Tibial nerve (tissue), 4 donors: Measurements from ENCODE around the gene OGA. TPM values are rescaled to one million over a fixed set of nuclear protein-coding genes. Genes with fewer than 3 reads are reported as not detected.
A peak's percentile ranks its signal among the peaks of the same experiment; 100 is the strongest.

Source experiments
- DNase-seq, 2 donors: peaks; one replicate each; pipeline ENCODE4 v3.0.0-alpha.2; 2019; ENCODE audit warnings: low spot score in 2 of 2
- H3K27ac ChIP-seq, 4 donors: fragments of 200-600 bp; sonication (generic) in 3 of 4; one replicate each; pipeline ENCODE4 v1.5.1; 2017 to 2019; ENCODE audit warnings: mild to moderate bottlenecking in 1 of 4
- H3K27me3 ChIP-seq, 2 donors: fragments of 200-600 bp; sonication (generic) in 1 of 2; one replicate each; pipeline versions ENCODE4 v1.5.1 to v1.6.0; 2017 to 2019
- H3K36me3 ChIP-seq, 3 donors: fragments of 200-600 bp; sonication (generic); one replicate each; pipeline ENCODE4 v1.5.1; 2018 to 2019
- H3K4me1 ChIP-seq, 4 donors: fragments of 200-600 bp; sonication (generic) in 3 of 4; one replicate each; pipeline ENCODE4 v1.5.1; 2017 to 2019
- H3K4me3 ChIP-seq, 4 donors: fragments of 200-600 bp; sonication (generic) in 3 of 4; one replicate each; pipeline ENCODE4 v1.5.1; 2017 to 2019; ENCODE audit warnings: mild to moderate bottlenecking in 1 of 4, moderate library complexity in 1 of 4
- H3K9me3 ChIP-seq, 4 donors: fragments of 200-600 bp; sonication (generic) in 3 of 4; one replicate each; pipeline ENCODE4 v1.5.1; 2017 to 2019
- CTCF ChIP-seq, 5 experiments: fragments of 200-600 bp in 3 of 5; fragments of 450-650 bp in 2 of 5; sonication (generic) in 3 of 5; IDR thresholded peaks; one replicate each; pipeline ENCODE4 v1.5.1; 2016 to 2019; ENCODE audit warnings: antibody characterized with exemption in 5 of 5, mild to moderate bottlenecking in 3 of 5, moderate library complexity in 2 of 5
- EP300 ChIP-seq, 2 donors: sonication (generic); formaldehyde crosslinking; IDR thresholded peaks; one replicate each; pipeline ENCODE4 v1.6.1; 2017; ENCODE audit warnings: antibody characterized with exemption in 2 of 2, mild to moderate bottlenecking in 1 of 2
- POLR2A ChIP-seq, 2 donors: fragments of 450-650 bp; IDR thresholded peaks; one replicate each; pipeline ENCODE4 v1.6.1; 2017; ENCODE audit warnings: antibody characterized with exemption in 2 of 2, mild to moderate bottlenecking in 2 of 2, moderate library complexity in 2 of 2
- WGBS, 2 donors: methylation state at CpG; one replicate each; pipeline ENCODE4 v1.1.5; 2018; 5-methylcytosine and 5-hydroxymethylcytosine counted together
- total RNA-seq, 4 donors: library from RNA; depleted of rRNA; stranded (reverse); fragments of >200 nt; gene quantifications; one replicate each; pipeline ENCODE4 v1.1.0, GENCODE V29; 2016

OGA gene
- total RNA-seq, 4 donors from 2014 or later: 206 to 249 (median 224) TPM

- H3K4me1 ChIP-seq: peaks cover 0 to 59% (median 22%) of the 10 kb centered on the region in 4 donors
- peaks cover 0 to 5% (median 0%) of the 10 kb centered on the region in 3 donors for H3K36me3 ChIP-seq
- 1 to 4% methylated on average over 18 of the region's 19 CpGs for WGBS, 2 donors
- no peaks in the 10 kb centered on the region for H3K9me3 ChIP-seq
- H3K4me3 ChIP-seq: peak overlapping the region in 3 of 4 donors; percentile 40 to 50 (median 40)
- H3K27ac ChIP-seq: peak overlapping the region in 2 of 4 donors; percentile 55 to 70
- DNase-seq: no peak
- no peaks in the 10 kb centered on the region for H3K27me3 ChIP-seq
- no peak for TF ChIP-seq CTCF (IDR thresholded peaks at IDR 0.05)
- TF ChIP-seq EP300 (IDR thresholded peaks at IDR 0.05): no peak
- no peak for TF ChIP-seq POLR2A (IDR thresholded peaks at IDR 0.05)
Observed at GRCh38 chr10:101840102-101840684, 21.9 kb upstream of the OGA start.

GRCh38 chr10:101839416-101840063 is 21.3 kb upstream of the OGA start:
- H3K4me1 ChIP-seq: peaks cover 0 to 55% (median 22%) of the 10 kb centered on the region in 4 donors
- 13 to 31% methylated on average over 14 to 20 of the region's 36 CpGs for WGBS, 2 donors
- TF ChIP-seq CTCF (IDR thresholded peaks at IDR 0.05) (no peak), POLR2A (IDR thresholded peaks at IDR 0.05) (no peak), EP300 (IDR thresholded peaks at IDR 0.05) (no peak)
- DNase-seq: no peak
- H3K9me3 ChIP-seq: no peaks in the 10 kb centered on the region
- no peaks in the 10 kb centered on the region for H3K27me3 ChIP-seq
- no peaks in the 10 kb centered on the region for H3K36me3 ChIP-seq
- H3K27ac ChIP-seq: peak overlapping the region in 2 of 4 donors; percentile 55 to 70
- H3K4me3 ChIP-seq: peak overlapping the region in 3 of 4 donors; percentile 40 to 50 (median 40)

- TF ChIP-seq CTCF (IDR thresholded peaks at IDR 0.05) (no peak), POLR2A (IDR thresholded peaks at IDR 0.05) (no peak), EP300 (IDR thresholded peaks at IDR 0.05) (no peak)
- Histone ChIP-seq H3K9me3 (no peaks in the 10 kb centered on the region), H3K27ac (peak overlapping the region in 1 of 4 donors; percentile 70), H3K4me3 (no peak overlapping the region), H3K36me3 (no peaks in the 10 kb centered on the region), H3K27me3 (no peaks in the 10 kb centered on the region), H3K4me1 (peaks cover 0 to 53% (median 22%) of the 10 kb centered on the region in 4 donors)
- WGBS, 2 donors: 100% methylated on average over 1 of the region's 1 CpG
- no peak for DNase-seq
Observed at GRCh38 chr10:101839002-101839401, 20.8 kb upstream of the OGA start.

- no peak overlapping the region for H3K27ac ChIP-seq
- DNase-seq: no peak
- TF ChIP-seq CTCF (IDR thresholded peaks at IDR 0.05): no peak
- no peak for TF ChIP-seq EP300 (IDR thresholded peaks at IDR 0.05)
- TF ChIP-seq POLR2A (IDR thresholded peaks at IDR 0.05): no peak
- H3K27me3 ChIP-seq: no peaks in the 10 kb centered on the region
- peaks cover 0 to 48% (median 22%) of the 10 kb centered on the region in 4 donors for H3K4me1 ChIP-seq
- no peaks in the 10 kb centered on the region for H3K36me3 ChIP-seq
- WGBS, 2 donors: 78 to 88% methylated on average over 5 to 6 of the region's 6 CpGs
- H3K4me3 ChIP-seq: no peak overlapping the region
- H3K9me3 ChIP-seq: no peaks in the 10 kb centered on the region
Observed at GRCh38 chr10:101838416-101838970, 20.2 kb upstream of the OGA start.

GRCh38 chr10:101837748-101838147 is 19.5 kb upstream of the OGA start:
- Histone ChIP-seq H3K27me3 (no peaks in the 10 kb centered on the region), H3K36me3 (no peaks in the 10 kb centered on the region), H3K4me1 (peaks cover 0 to 46% (median 22%) of the 10 kb centered on the region in 4 donors), H3K4me3 (no peak overlapping the region), H3K27ac (no peak overlapping the region), H3K9me3 (no peaks in the 10 kb centered on the region)
- no peak for TF ChIP-seq EP300 (IDR thresholded peaks at IDR 0.05)
- TF ChIP-seq POLR2A (IDR thresholded peaks at IDR 0.05): no peak
- TF ChIP-seq CTCF (IDR thresholded peaks at IDR 0.05): no peak
- no peak for DNase-seq
- WGBS, 2 donors: 59 to 69% methylated on average over 2 of the region's 2 CpGs
